ENCODE results near the gene BAG1. TPM values are rescaled to one million over a fixed set of nuclear protein-coding genes. Genes with fewer than 3 reads are reported as not detected.
A peak's percentile ranks its signal among the peaks of the same experiment; 100 is the strongest.

The BAG1 gene
- total RNA-seq, 3 donors from 2014 or later = 34.7 to 54.7 (median 44.9) TPM

- Histone ChIP-seq H3K27me3 (no peaks in the 10 kb centered on the region), H3K4me3 (no peak overlapping the region), H3K36me3 (no peaks in the 10 kb centered on the region), H3K4me1 (no peaks in the 10 kb centered on the region), H3K9me3 (no peaks in the 10 kb centered on the region), H3K27ac (no peak overlapping the region)
- TF ChIP-seq POLR2A (IDR thresholded peaks at IDR 0.05) = no peak
- no peak for TF ChIP-seq POLR2AphosphoS5 (IDR thresholded peaks at IDR 0.05)
- TF ChIP-seq, protein P1, sequence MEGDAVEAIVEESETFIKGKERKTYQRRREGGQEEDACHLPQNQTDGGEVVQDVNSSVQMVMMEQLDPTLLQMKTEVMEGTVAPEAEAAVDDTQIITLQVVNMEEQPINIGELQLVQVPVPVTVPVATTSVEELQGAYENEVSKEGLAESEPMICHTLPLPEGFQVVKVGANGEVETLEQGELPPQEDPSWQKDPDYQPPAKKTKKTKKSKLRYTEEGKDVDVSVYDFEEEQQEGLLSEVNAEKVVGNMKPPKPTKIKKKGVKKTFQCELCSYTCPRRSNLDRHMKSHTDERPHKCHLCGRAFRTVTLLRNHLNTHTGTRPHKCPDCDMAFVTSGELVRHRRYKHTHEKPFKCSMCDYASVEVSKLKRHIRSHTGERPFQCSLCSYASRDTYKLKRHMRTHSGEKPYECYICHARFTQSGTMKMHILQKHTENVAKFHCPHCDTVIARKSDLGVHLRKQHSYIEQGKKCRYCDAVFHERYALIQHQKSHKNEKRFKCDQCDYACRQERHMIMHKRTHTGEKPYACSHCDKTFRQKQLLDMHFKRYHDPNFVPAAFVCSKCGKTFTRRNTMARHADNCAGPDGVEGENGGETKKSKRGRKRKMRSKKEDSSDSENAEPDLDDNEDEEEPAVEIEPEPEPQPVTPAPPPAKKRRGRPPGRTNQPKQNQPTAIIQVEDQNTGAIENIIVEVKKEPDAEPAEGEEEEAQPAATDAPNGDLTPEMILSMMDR (IDR thresholded peaks at IDR 0.05) = no peak
- no peak for DNase-seq (ENCODE audit: low spot score in 2 of 2)
- intact Hi-C loops (cut with DNase I; ENCODE audit: low total_unique reads) = no loop called here
Measured at GRCh38 chr9:33241298-33241697, 23.2 kb downstream of the BAG1 start.

DNA sequence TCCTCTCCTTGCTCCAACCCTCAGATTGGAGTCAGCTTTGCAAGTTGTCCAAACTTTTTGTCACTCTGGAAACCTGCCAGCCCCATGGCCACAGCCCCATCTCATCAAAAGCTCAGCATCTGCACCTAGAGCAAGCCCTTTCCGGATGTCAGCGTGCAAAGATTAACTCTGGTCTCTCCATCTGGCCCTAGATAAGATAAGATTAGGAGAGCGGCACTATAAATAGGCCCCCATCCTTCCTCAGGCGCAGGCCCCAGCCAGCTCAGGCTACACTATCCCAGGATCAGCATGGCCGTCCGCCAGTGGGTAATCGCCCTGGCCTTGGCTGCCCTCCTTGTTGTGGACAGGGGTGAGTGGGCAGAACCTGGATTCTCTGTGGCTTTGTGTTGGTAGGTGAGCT lies 24.6 kb downstream of the BAG1 start, which contains the start of gene SPINK4:
TSS of gene SPINK4 (plus strand) at position 247 of the 400 bp plus-strand sequence. CDS start at position 289, 42 bp downstream.
- H3K9me3 ChIP-seq = no peaks in the 10 kb centered on the region
- DNase-seq (ENCODE audit: low spot score in 2 of 2) = no peak
- no peaks in the 10 kb centered on the region for H3K36me3 ChIP-seq
- no peaks in the 10 kb centered on the region for H3K4me1 ChIP-seq
- intact Hi-C loops (cut with DNase I; ENCODE audit: low total_unique reads) = no loop called here
- no peaks in the 10 kb centered on the region for H3K27me3 ChIP-seq
- H3K27ac ChIP-seq = no peak within 1 kb of the TSS
- TF ChIP-seq, protein P1 (IDR thresholded peaks at IDR 0.05) = no peak
- H3K4me3 ChIP-seq = no peak within 1 kb of the TSS

DNA sequence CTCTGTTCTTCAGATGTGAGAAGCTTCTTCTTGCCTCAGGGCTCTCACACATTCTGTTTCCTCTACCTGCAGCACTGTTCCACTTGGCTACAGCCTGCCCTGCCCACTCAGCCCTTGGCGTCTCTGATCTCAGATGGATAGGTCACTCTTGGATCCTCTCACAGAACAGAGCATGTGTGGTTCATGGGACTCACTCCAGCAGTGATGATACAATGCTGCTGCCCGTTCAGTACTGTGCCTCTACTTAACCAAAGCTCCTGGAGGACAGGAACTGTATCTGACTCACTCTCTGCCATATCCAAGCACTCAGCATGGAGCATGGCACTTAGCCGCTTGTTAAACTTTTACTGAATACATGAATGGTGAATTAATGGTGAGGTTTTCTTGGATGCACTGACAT lies 27.9 kb downstream of the BAG1 start:
- no peak for TF ChIP-seq POLR2A (IDR thresholded peaks at IDR 0.05)
- TF ChIP-seq POLR2AphosphoS5 (IDR thresholded peaks at IDR 0.05) = no peak
- TF ChIP-seq, protein P1 (IDR thresholded peaks at IDR 0.05) = no peak
- H3K4me3 ChIP-seq = no peak overlapping the region
- H3K9me3 ChIP-seq = no peaks in the 10 kb centered on the region
- no peak for DNase-seq (ENCODE audit: low spot score in 2 of 2)
- intact Hi-C loops (cut with DNase I; ENCODE audit: low total_unique reads) = no loop called here
- no peak overlapping the region for H3K27ac ChIP-seq
- H3K4me1 ChIP-seq = no peaks in the 10 kb centered on the region
- H3K27me3 ChIP-seq = no peaks in the 10 kb centered on the region
- H3K36me3 ChIP-seq = no peaks in the 10 kb centered on the region

DNA sequence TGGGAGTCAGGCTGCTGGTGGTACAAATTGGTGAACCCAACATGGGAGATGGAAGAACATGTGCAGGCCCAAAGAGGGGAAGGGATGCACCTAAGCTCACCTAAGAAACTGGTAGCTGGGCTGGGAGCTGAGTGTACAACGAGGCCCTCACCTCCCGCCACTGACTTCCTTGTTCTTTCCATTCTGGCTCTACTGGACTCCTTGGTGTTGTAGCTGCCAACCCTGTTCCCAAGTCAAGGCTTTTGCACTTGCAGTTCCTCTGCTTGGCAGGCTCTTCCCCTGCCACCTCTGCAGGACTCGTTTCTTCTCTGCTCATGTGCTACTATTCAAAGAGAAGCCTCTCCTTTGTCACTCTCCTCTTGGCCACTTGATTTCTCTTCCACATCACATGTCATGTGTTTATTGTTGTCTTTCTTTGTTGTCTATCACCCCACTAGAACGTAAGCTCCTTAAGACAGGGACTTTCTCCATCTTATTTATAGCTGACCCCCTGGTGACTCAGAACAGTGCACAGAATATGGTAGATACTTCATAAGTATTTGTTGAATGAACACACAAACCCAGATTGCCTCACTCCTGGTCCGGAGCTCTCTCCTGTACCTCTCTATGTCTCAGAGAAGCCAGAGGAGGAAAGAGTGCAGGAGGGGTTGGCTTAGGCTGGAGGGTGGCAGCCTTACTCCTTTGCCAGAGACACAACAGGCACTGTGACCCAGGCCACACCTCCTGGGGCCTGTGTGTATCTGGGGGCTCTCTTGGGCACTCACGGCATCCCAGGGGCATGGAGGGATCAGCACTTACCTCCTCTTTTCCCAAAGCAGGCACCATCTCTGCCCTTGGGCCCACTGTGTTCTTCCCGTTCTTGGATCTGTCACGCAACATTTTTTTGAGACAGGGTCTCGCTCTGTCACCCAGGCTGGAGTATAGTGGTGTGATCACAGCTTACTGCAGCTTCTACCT lies 29.7 kb downstream of the BAG1 start:
- Histone ChIP-seq H3K27ac (peak overlapping the region; percentile 79 to 82), H3K27me3 (no peaks in the 10 kb centered on the region)
- TF ChIP-seq POLR2AphosphoS5 (IDR thresholded peaks at IDR 0.05) (no peak), POLR2A (IDR thresholded peaks at IDR 0.05) (no peak)
- TF ChIP-seq, protein P1 (IDR thresholded peaks at IDR 0.05) = no peak

More for the DNA sequence above, 29.7 kb downstream of the BAG1 start:
- H3K4me3 ChIP-seq = no peak overlapping the region
- H3K4me1 ChIP-seq = no peaks in the 10 kb centered on the region
- intact Hi-C loops (cut with DNase I; ENCODE audit: low total_unique reads) = loop anchor here (5.0 kb wide), 1 partner anchor 62 kb away; no protein-coding TSS in a partner anchor
- no peaks in the 10 kb centered on the region for H3K36me3 ChIP-seq
- DNase-seq (ENCODE audit: low spot score in 2 of 2) = no peak
- H3K9me3 ChIP-seq = no peaks in the 10 kb centered on the region
